GM18858 (cell line): Measurements from ENCODE around the gene BTN1A1.
"Not testable (repeated sequence)": the region's sequence is repeated elsewhere in the genome, so short reads cannot be mapped to it uniquely, and the experiment has no call there.

ENCODE experiments used
- ATAC-seq: cut with Tn5 transposase; IDR thresholded peaks from one replicate; pipeline ENCODE4 v1.9.1; 2021; ENCODE audit not compliant: unreplicated experiment

BTN1A1 gene

DNA sequence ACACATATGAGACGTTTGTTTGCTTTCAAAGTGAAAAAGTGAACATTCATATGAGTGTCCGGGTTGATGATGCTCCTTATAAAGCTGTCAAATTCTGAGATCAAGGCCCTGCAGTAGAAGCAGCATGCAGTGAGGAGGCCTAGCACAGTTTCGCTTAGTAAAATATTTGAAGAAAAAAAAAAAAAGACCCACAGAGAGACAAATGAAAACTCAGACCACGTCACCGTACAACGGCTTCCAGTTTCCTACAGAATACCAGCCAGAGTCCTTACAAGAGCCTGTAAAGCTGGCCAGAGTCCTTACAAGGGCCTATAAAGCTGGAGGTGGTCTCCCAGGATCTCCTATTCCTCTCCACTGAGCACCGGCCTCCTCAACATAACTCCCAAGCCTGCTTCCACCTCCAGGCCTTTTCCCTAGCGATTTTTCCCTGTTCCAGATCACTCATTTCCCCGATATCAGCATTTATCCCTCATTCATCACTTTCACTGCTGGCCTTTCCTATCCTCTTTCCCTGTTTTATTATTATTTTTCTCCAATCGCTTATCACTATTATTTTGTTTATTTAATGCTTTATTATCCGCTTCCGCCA lies 36.6 kb downstream of the BTN1A1 start:
- no peak for ATAC-seq

DNA sequence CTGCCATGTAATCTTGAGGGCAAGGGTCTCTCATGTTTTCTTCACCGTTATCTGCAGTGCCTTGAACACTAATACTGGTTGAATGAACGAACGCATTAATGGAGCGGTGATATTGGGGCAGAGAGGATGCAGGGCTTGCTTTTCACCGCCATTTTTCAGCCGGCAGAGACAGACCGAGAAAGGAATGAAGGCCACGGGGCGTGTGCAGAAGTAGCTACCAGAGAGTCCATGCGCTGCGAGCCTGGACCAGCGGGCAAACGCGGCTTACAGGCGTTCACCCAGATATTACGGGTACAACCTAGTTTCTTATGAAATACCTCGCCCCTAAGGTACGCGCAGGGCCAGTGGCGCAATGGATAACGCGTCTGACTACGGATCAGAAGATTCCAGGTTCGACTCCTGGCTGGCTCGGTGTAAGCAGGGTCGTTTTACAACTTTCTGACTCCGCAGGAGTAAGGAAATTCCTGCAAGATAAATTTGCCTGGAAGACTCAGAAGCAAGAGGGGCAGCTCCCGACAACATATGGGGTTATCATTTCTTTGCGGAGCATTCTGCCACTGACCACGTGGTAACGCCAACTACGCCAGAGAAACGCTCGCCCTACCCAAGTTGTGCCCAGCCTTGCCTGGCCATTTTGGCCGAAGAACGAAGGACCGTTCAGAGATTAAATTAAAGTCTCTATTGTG lies 37.2 kb downstream of the BTN1A1 start:
- peak; percentile 28 for ATAC-seq

DNA sequence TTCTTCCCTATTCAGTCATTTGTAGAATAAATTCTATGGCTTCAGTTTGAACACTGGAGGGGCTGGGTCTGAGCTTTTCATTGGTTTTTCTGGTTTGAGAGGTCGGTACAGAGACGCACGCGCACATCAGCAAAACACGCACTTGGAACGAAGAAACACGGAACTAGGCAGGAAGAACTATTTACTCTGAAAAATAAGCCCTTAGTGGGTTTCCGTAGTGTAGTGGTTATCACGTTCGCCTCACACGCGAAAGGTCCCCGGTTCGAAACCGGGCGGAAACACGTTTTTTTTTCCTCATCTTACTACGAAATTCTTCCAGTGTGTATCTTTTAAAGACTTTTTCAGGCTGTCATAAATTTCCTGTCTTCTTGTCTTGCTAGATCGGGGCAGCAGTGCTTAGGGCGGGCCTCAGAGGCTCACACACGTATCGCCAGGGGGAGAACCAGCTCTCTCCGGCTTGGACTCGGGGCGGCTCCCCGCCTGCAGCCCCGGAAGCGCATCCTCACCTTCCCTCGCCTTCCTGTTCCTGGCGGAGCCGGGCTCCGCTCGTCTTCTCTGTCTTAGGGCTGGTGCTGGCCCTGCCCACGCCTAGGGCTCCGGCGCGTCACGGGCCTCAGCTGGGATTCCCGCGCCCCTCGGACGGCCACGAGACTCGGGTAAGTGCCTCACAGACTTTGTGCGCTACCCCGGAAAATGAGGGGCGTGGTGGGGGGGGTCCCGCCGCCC lies 37.9 kb downstream of the BTN1A1 start, which contains the start of gene HMGN4:
HMGN4 (plus strand) TSS at position 521 of the 726 bp plus-strand sequence. CDS start 6,841 bp downstream, outside the sequence.
- peak; percentile 44 for ATAC-seq

DNA sequence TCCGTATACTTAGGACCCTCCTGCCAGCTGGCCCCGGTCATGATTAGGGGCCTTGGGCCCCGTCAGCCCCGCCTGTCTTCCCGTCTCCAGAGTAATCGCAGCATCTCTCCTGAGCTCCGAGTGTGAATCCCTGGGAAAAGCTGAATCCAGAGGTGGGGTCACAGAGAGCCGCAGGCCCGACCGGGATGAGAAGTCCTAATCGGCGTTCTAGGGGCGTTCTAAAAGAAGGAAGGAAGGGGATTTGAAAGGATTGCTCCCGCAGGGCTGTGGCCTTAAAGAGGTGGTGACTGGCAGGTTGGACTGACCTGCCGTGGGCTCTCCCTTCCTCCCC lies 38.4 kb downstream of the BTN1A1 start:
- ATAC-seq: no peak

DNA sequence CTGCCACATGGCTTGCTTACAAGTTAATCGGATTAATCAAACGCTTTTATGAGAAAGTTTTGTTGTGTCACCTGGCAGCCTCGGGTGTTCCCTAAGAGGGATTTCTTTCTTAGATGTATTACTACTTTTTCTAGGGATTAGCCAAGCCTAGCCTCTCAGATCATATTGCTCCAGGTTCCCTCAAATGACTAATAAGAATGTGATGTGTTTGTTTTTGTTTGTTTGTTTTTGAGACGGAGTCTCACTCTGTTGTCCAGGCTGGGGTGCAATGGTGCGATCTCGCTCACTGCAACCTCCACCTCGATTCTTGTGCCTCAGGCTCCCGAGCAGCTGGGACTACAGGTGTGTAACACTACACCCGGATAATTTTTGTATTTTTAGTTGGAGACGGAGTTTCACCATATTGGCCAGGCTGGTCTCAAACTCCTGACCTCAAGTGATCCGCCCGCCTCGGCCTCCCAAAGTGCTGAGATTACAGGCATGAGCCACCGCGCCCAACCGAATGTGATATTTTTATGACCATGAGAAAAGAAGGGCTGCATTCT lies 39.0 kb downstream of the BTN1A1 start:
- ATAC-seq: no peak

DNA sequence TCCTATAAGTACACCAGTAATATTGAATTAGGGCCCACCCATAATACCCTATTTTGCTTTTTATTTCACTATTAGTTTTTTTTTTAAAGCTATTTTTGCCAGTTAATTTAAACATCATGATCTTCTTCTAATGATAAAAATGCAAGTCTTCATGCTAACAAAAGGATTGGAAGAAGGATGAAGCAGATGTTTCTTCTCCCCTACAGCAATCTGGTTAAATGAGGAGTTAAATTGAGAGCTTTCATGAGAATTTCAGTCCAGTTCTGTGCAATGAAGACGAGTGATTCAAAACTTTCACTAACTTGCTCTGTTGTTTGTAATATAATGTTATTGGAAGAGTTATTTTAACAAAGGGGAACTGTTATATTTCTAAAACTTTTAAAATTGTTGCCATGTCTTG lies 41.5 kb downstream of the BTN1A1 start:
- no peak for ATAC-seq

DNA sequence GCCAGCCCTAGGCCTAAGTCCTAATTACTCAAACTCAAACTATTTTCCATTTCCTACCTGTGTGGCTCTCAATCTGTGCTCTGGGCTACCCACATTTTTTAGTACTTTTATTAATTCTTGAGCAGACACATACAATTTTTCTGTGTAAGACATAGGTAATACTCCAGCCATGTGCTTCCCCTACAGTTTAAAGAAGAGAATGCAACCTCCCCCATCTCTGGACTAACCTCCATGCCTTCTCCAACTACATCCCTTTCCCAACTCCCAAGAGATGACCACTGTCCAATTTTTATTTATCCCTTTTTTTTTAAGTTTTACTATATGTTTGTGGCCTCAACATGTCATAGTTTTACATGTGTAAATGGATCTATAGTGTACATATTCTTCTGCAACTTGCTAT lies 43.9 kb downstream of the BTN1A1 start:
- no peak for ATAC-seq

DNA sequence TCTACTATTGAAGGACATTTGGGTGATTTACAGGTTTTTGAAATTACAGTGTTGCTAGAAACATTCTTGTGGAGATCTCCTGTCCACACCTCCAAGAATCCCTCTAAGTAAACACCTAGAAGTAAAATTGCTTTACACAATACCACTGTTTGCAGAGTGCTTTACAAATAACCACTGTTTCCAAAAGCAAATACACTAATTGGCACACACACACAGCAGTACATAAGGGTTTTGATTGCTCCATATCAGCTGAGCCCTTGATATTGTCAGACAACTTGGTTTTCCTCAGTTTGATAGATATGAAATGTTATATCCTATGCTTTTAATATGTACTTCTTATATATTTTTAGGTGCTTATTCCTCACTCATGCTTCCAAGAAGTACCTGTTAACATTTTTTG lies 44.4 kb downstream of the BTN1A1 start:
- no peak for ATAC-seq

DNA sequence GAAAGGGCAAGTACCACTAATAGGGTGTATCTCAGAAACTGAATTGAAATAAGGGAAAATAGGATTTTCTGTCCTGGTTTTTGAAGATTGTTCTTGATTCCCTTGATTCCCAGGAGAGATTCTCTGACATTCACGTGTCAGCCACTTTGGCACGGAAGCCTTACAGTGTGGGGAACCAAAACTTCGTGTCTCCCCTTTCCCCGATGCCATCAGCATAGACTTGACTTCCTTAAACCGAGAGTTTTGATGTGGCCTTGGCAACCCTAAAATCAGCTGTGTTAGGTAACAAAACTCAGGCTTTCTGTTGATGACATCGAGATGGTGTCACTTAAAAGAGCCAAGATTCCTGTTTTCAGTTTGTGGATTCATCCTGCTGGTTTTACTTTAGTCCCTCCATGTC lies 45.5 kb downstream of the BTN1A1 start:
- ATAC-seq: no peak

DNA sequence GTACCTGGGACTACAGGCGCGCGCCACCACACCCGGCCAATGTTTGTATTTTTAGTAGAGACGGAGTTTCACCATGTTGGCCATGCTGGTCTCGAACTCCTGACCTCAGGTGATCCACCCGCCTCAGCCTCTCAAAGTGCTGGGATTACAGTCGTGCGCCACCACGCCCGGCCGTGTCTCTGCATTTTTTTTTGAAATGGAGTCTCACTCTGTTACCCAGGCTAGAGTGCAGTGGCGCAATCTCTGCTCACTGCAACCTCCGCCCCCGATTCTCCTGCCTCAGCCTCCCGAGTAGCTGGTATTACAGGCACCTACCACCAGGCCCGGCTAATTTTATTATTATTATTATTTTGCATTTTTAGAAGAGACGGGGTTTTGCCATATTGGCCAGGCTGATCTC lies 47.3 kb downstream of the BTN1A1 start:
- ATAC-seq: not testable (repeated sequence)

DNA sequence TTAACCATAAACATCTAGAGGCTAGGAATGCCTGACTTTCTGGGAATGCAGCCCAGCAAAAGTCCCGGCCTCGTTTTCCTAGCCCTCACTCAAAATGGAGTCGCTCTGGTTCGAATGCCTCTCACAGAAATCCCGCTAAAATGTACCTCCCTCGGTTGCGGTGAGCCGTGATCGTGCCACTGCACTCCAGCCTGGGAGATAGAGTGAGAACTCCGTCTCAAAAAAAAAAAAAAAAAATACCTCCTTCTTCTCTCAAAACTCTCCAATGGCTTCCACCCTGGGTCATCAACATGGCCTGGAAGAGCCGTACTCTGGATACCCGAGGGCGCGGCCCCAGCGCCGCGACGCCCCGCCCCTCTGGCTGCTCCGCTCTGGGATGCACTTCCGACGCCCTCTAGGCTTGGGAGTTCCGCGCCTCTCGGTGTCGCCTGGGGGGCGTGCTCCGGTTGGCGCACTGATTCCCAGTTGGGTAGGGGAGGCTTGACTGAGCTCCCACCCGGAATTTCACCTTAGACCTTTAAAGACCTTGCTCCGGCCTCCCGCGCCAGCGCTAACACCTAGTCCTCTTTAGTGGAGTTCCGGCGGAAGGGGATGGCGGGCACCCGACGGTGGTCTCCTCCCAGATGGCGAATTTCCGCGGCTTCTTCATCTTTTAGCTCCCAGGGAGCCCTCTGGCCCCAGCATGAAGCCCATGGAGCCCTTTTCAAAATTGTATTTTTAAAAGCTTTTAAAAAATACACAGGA lies 50.3 kb downstream of the BTN1A1 start:
- ATAC-seq: no peak

DNA sequence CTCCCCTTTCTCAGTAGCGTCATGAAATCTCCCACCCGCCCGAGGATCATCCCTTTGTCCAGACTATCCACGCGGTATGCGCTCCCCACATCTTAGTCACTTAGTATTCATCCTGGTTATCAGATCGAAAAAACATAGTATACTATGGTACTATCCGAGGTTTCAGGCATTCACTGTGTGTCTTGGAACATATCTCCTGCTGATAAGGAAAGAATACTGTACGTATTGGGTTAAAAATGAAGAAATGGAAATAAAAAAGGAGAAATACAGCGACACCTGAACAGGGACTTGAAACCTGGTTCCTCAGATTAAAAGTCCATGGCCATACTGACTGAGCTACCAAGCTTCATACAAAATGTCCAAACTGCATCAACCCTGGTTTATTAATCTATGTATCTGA lies 52.1 kb downstream of the BTN1A1 start:
- no peak for ATAC-seq

DNA sequence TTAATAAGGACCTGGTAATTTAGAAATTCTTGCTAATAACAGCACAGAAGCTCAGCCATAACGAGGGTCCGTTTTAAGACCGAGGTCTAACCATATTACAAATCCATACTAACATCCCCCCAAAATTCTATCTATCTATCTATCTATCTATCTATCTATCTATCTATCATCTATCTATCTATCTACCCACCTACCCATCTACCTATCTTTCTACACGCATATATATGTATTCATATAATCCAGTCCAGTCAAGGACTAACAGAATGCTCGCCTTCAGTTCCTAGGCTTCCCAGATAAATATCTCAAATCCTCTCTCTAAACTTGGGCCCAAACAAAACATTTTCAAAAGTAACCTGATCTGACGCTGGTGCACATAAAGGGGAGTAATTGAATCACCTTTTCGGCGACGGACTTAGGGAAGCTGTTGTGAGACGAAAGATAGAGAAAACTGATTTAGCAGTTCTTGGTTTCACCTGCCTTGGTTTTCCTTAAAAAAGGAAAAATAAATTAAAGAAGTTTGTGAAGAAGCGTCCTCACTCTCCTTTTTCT lies 52.6 kb downstream of the BTN1A1 start:
- ATAC-seq: no peak

DNA sequence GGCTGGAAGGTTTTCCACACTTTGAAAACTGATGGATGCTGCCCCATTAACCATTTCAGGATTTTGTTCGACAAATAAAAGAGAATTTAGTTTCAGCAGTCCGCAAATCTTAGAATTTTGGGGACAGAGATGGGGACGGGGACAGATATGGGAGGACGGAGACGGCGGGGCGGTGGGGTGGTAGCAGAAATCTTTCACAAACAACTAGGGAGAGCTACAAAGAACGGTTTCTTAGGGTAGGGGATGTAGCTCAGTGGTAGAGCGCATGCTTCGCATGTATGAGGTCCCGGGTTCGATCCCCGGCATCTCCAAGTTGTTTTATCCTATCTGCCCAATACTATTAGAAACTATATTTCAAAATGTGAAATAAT lies 53.1 kb downstream of the BTN1A1 start:
- peak; percentile 33 for ATAC-seq

DNA sequence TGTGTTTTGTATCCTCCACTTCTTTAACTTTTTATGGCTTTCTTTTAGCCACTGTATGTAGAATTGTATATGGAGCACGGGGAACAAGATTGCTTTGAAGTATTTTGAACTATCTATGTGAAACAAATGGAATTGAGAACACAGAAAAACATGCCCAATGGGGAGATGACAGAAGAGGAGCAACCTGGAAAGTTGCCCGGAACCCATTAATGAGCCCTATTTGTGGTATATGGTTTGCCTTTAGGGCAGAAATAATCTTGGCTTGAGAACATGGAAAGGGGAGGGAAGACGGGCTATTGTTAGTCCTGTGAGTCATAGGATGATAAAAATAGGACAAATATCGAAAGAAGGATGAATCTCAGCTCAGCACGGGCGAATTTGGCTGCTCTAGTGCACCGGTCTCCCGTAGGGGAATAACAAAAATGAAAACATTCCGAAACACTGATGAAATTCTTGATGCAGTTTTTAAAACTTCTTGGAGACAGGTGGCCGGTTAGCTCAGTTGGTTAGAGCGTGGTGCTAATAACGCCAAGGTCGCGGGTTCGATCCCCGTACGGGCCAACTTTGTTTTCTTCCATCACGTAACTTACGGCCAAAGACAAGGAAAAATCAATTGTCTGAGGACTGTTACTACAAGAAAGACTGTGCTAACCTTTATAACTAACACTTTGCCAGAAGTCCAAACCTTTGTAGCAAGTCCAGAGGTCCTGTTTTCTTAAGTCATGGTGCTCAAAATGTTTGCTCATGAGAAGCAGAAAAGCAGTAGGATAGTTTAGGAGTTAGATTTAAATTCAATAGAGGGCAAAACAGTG lies 53.7 kb downstream of the BTN1A1 start:
- peak; percentile 25 for ATAC-seq

DNA sequence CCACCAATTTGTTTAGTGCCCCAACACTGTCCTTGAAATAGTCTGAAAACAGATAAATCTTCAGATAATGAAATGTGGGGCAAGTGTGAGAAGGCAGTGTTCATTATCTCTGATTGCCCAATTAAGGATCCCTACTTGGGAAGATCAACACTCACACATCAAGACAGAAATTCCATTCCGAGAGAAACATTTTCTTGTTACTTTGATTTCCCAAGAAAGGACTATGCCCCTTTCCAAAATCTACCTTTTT lies 54.3 kb downstream of the BTN1A1 start:
- no peak for ATAC-seq

DNA sequence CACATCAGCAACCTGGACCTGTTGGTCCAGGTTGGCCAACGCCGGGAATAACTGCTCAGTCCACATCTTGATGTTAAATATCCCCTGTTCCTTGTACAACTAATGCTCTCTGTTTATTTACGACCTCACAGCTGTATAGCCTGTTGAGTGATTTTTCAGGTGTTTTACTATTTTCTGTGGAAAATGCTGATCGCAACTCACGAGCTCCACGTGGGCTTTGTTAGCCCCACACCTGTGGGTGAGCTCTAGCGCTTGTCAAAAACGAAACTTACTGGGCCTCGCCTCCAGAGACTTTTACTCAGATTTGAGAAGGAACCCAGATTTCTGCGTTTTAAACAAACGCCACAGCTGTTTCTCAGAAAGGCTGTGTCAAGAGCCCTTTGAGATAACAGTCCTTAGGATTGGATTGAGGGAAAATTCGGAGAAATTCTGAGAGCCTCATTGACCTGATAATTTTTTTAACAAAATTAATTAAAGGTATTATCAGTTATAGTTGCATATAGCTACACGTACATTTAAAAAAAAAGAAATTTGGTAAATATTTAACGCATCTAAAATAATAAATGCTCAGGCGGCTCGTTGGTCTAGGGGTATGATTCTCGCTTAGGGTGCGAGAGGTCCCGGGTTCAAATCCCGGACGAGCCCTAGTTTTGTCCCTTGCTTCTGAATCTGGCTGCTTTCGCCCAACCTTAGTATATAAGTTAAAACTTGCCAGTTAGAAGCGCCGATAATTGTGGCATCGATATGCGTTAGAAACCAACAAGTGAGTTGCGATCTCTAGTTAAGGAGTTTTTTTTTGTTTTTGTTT lies 54.8 kb downstream of the BTN1A1 start:
- ATAC-seq: no peak

DNA sequence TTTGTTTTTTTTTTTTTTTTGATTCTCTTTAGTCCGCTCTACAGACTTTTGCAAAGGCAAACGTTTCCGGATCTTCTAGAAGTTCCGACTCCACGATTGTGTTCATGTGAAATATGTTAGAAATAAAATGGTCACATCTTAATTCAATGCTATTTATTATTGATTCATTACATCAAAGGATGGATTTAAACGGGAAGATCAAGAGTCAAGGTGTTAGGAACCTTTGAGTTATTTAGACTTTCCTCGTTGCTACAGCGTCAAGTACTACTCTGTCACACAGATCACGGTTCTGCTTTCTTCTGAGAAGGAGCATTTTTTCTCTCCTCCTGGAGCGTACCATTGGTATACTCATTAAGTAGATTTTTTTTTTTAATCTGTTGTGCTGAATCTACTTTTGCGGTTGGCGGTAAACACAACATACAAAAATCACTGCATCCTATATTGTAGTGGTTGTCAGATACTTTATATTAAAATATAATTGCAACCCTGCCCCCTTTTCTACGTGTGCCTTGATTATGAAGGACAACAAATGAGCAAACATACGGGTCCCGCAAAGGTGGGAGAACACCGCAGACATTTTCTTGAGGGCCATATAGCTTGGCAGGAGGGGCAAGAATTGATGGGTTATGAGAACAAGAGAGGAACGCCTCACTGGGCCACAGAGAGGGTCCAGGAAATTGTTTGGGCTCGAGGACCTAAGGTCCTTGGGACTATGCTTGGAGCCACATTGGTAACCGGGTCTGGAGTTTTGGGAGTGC lies 55.6 kb downstream of the BTN1A1 start:
- no peak for ATAC-seq
